GM19240 (cell line): ENCODE data around the gene IGFL2.

ENCODE experiments used
- DNase-seq: peaks from one replicate; pipeline ENCODE4 v3.0.0; 2011; ENCODE audit warnings: low spot score; ENCODE audit not compliant: insufficient read length

The IGFL2 gene

GRCh38 chr19:46209051-46209450, 61.0 kb downstream of the IGFL2 start:
- DNase-seq = no peak

GRCh38 chr19:46209472-46209871, 61.4 kb downstream of the IGFL2 start:
- no peak for DNase-seq

GRCh38 chr19:46210669-46211068, 62.6 kb downstream of the IGFL2 start:
- DNase-seq = no peak
